ENCODE data around the gene VAC14.
"Not testable (repeated sequence)": the region's sequence is repeated elsewhere in the genome, so short reads cannot be mapped to it uniquely, and the experiment has no call there.

The VAC14 gene

GRCh38 chr16:70650216-70650615, 150.7 kb downstream of the VAC14 start:
- Histone ChIP-seq H3K27ac (ENCODE audit: low read depth, low read length) (no peak overlapping the region), H3K4me1 (ENCODE audit: insufficient read depth, low read length) (no peaks in the 10 kb centered on the region), H3K27me3 (ENCODE audit: insufficient read depth, low read length) (no peaks in the 10 kb centered on the region), H3K9ac (ENCODE audit: low read depth, low read length) (no peak overlapping the region), H3K4me3 (ENCODE audit: low read length) (no peak overlapping the region), H3K36me3 (ENCODE audit: insufficient read depth, low read length) (no peaks in the 10 kb centered on the region), H3K9me3 (ENCODE audit: insufficient read depth, low read depth, low read length) (peaks cover 3% of the 10 kb centered on the region; the same call in 1 of the 2 replicates)
- WGBS = 82% methylated on average over 4 of the region's 4 CpGs

- no peaks in the 10 kb centered on the region for H3K4me1 ChIP-seq (ENCODE audit: insufficient read depth, low read length)
- H3K27me3 ChIP-seq (ENCODE audit: insufficient read depth, low read length) = no peaks in the 10 kb centered on the region
- no peak overlapping the region for H3K27ac ChIP-seq (ENCODE audit: low read depth, low read length)
- no peak overlapping the region for H3K9ac ChIP-seq (ENCODE audit: low read depth, low read length)
- 92% methylated on average over 7 of the region's 7 CpGs for WGBS
- H3K36me3 ChIP-seq (ENCODE audit: insufficient read depth, low read length) = no peaks in the 10 kb centered on the region
- peaks cover 3% of the 10 kb centered on the region; the same call in 1 of the 2 replicates for H3K9me3 ChIP-seq (ENCODE audit: insufficient read depth, low read depth, low read length)
- no peak overlapping the region for H3K4me3 ChIP-seq (ENCODE audit: low read length)
Measured at GRCh38 chr16:70649300-70649699, 151.7 kb downstream of the VAC14 start.

GRCh38 chr16:70648606-70649005, 152.4 kb downstream of the VAC14 start:
- H3K9me3 ChIP-seq (ENCODE audit: insufficient read depth, low read depth, low read length) = peaks cover 3% of the 10 kb centered on the region; the same call in 1 of the 2 replicates
- no peak overlapping the region for H3K9ac ChIP-seq (ENCODE audit: low read depth, low read length)
- no peak overlapping the region for H3K27ac ChIP-seq (ENCODE audit: low read depth, low read length)
- no peaks in the 10 kb centered on the region for H3K27me3 ChIP-seq (ENCODE audit: insufficient read depth, low read length)
- H3K4me3 ChIP-seq (ENCODE audit: low read length) = no peak overlapping the region
- no peaks in the 10 kb centered on the region for H3K36me3 ChIP-seq (ENCODE audit: insufficient read depth, low read length)
- no peaks in the 10 kb centered on the region for H3K4me1 ChIP-seq (ENCODE audit: insufficient read depth, low read length)
- WGBS = 96% methylated on average over 6 of the region's 6 CpGs

GRCh38 chr16:70647441-70648359, 153.3 kb downstream of the VAC14 start:
- H3K9ac ChIP-seq (ENCODE audit: low read depth, low read length) = no peak overlapping the region
- peaks cover 3% of the 10 kb centered on the region; the same call in 1 of the 2 replicates for H3K9me3 ChIP-seq (ENCODE audit: insufficient read depth, low read depth, low read length)
- H3K27me3 ChIP-seq (ENCODE audit: insufficient read depth, low read length) = no peaks in the 10 kb centered on the region
- 93% methylated on average over 15 of the region's 15 CpGs for WGBS
- H3K36me3 ChIP-seq (ENCODE audit: insufficient read depth, low read length) = no peaks in the 10 kb centered on the region
- no peak overlapping the region for H3K4me3 ChIP-seq (ENCODE audit: low read length)
- no peak overlapping the region for H3K27ac ChIP-seq (ENCODE audit: low read depth, low read length)
- no peaks in the 10 kb centered on the region for H3K4me1 ChIP-seq (ENCODE audit: insufficient read depth, low read length)

GRCh38 chr16:70646260-70647241, 154.4 kb downstream of the VAC14 start, which contains the start of gene IL34:
TSS of gene IL34 (plus strand) at chr16:70646559. CDS start at chr16:70646948, 389 bp downstream.
- Histone ChIP-seq H3K4me3 (ENCODE audit: low read length) (no peak within 1 kb of the TSS), H3K27me3 (ENCODE audit: insufficient read depth, low read length) (no peaks in the 10 kb centered on the region), H3K27ac (ENCODE audit: low read depth, low read length) (no peak within 1 kb of the TSS), H3K36me3 (ENCODE audit: insufficient read depth, low read length) (no peaks in the 10 kb centered on the region), H3K9me3 (ENCODE audit: insufficient read depth, low read depth, low read length) (peaks cover 3% of the 10 kb centered on the region; the same call in 1 of the 2 replicates), H3K9ac (ENCODE audit: low read depth, low read length) (no peak within 1 kb of the TSS), H3K4me1 (ENCODE audit: insufficient read depth, low read length) (no peaks in the 10 kb centered on the region)
- WGBS = 92% methylated on average over 39 of the region's 39 CpGs

- no peak overlapping the region for H3K4me3 ChIP-seq (ENCODE audit: low read length)
- H3K36me3 ChIP-seq (ENCODE audit: insufficient read depth, low read length) = no peaks in the 10 kb centered on the region
- peaks cover 3% of the 10 kb centered on the region; the same call in 1 of the 2 replicates for H3K9me3 ChIP-seq (ENCODE audit: insufficient read depth, low read depth, low read length)
- no peak overlapping the region for H3K27ac ChIP-seq (ENCODE audit: low read depth, low read length)
- H3K27me3 ChIP-seq (ENCODE audit: insufficient read depth, low read length) = no peaks in the 10 kb centered on the region
- H3K9ac ChIP-seq (ENCODE audit: low read depth, low read length) = no peak overlapping the region
- no peaks in the 10 kb centered on the region for H3K4me1 ChIP-seq (ENCODE audit: insufficient read depth, low read length)
- 80% methylated on average over 10 of the region's 10 CpGs for WGBS
Measured at GRCh38 chr16:70644763-70645597, 156.0 kb downstream of the VAC14 start.

- 90% methylated on average over 6 of the region's 7 CpGs for WGBS
- not testable (repeated sequence) for H3K27me3 ChIP-seq (ENCODE audit: insufficient read depth, low read length)
Measured at GRCh38 chr16:70643264-70643663, 157.7 kb downstream of the VAC14 start.

GRCh38 chr16:70642633-70643032, 158.3 kb downstream of the VAC14 start:
- H3K9ac ChIP-seq (ENCODE audit: low read depth, low read length) = no peak overlapping the region
- no peaks in the 10 kb centered on the region for H3K27me3 ChIP-seq (ENCODE audit: insufficient read depth, low read length)
- WGBS = 100% methylated on average over 1 of the region's 1 CpG
- H3K4me3 ChIP-seq (ENCODE audit: low read length) = no peak overlapping the region
- H3K27ac ChIP-seq (ENCODE audit: low read depth, low read length) = no peak overlapping the region
- H3K36me3 ChIP-seq (ENCODE audit: insufficient read depth, low read length) = no peaks in the 10 kb centered on the region
- H3K4me1 ChIP-seq (ENCODE audit: insufficient read depth, low read length) = no peaks in the 10 kb centered on the region
- no peaks in the 10 kb centered on the region for H3K9me3 ChIP-seq (ENCODE audit: insufficient read depth, low read depth, low read length)

More at GRCh38 chr16:70643264-70643663, 157.7 kb downstream of the VAC14 start:
- H3K9ac ChIP-seq (ENCODE audit: low read depth, low read length); H3K4me1 ChIP-seq (ENCODE audit: insufficient read depth, low read length); H3K27ac ChIP-seq (ENCODE audit: low read depth, low read length); H3K4me3 ChIP-seq (ENCODE audit: low read length); H3K9me3 ChIP-seq (ENCODE audit: insufficient read depth, low read depth, low read length); H3K36me3 ChIP-seq (ENCODE audit: insufficient read depth, low read length): not testable (repeated sequence)

GRCh38 chr16:70638814-70639792, 161.9 kb downstream of the VAC14 start:
- 75% methylated on average over 18 of the region's 18 CpGs for WGBS
- no peak overlapping the region for H3K4me3 ChIP-seq (ENCODE audit: low read length)
- H3K36me3 ChIP-seq (ENCODE audit: insufficient read depth, low read length) = no peaks in the 10 kb centered on the region
- H3K27ac ChIP-seq (ENCODE audit: low read depth, low read length) = no peak overlapping the region
- no peak overlapping the region for H3K9ac ChIP-seq (ENCODE audit: low read depth, low read length)
- no peaks in the 10 kb centered on the region for H3K9me3 ChIP-seq (ENCODE audit: insufficient read depth, low read depth, low read length)
- 0 out of 2 replicates have a peak, but pooled peaks cover 3% of the 10 kb centered on the region for H3K4me1 ChIP-seq (ENCODE audit: insufficient read depth, low read length)
- H3K27me3 ChIP-seq (ENCODE audit: insufficient read depth, low read length) = no peaks in the 10 kb centered on the region
